Glutamatergic neuron (in vitro differentiated cells): Measurements from ENCODE around the gene C17orf58. TPM values are rescaled to one million over a fixed set of nuclear protein-coding genes. Genes with fewer than 3 reads are reported as not detected.
"Not testable (repeated sequence)": the region's sequence is repeated elsewhere in the genome, so short reads cannot be mapped to it uniquely, and the experiment has no call there.

Source experiments
- DNase-seq: peaks from one replicate; pipeline ENCODE4 v3.0.0; 2022
- H3K27ac Mint-ChIP-seq: one replicate; pipeline ENCODE4 v1.8.0; 2020; ENCODE audit warnings: mild to moderate bottlenecking, mixed read lengths, inconsistent platforms; ENCODE audit not compliant: unreplicated experiment
- H3K27me3 Mint-ChIP-seq: one replicate; pipeline ENCODE4 v1.8.0; 2020; ENCODE audit warnings: mild to moderate bottlenecking, moderate library complexity, mixed read lengths, inconsistent platforms; ENCODE audit not compliant: unreplicated experiment
- H3K36me3 Mint-ChIP-seq: one replicate; pipeline ENCODE4 v1.8.0; 2020; ENCODE audit warnings: mild to moderate bottlenecking, mixed read lengths, inconsistent platforms; ENCODE audit not compliant: unreplicated experiment
- H3K4me1 Mint-ChIP-seq: one replicate; pipeline ENCODE4 v1.8.0; 2020; ENCODE audit warnings: mild to moderate bottlenecking, low read depth, mixed read lengths, inconsistent platforms; ENCODE audit not compliant: unreplicated experiment
- H3K4me3 Mint-ChIP-seq: one replicate; pipeline ENCODE4 v1.8.0; 2020; ENCODE audit warnings: mild to moderate bottlenecking, mixed read lengths, inconsistent platforms; ENCODE audit not compliant: unreplicated experiment
- H3K9me3 Mint-ChIP-seq: one replicate; pipeline ENCODE4 v1.8.0; 2020; ENCODE audit warnings: mild to moderate bottlenecking, moderate library complexity, mixed read lengths, inconsistent platforms; ENCODE audit not compliant: unreplicated experiment
- total RNA-seq: library from RNA; stranded (reverse); fragmentation: NEBNext Ultra II Directional; extraction: Animal tissue kit (Norgen Biotek cat#: 25700); gene quantifications from one replicate; pipeline ENCODE4 v1.2.1, GENCODE V29; 2021; ENCODE audit not compliant: unreplicated experiment
- TF ChIP-seq, protein P1 (sequence below): fragments of 200-600 bp; sonication (generic); IDR thresholded peaks from one replicate; pipeline ENCODE4 v1.5.0; 2021; ENCODE audit not compliant: partially characterized antibody, unreplicated experiment

C17orf58 gene
- total RNA-seq, 1 donor from 2014 or later: 9.9 TPM

DNA sequence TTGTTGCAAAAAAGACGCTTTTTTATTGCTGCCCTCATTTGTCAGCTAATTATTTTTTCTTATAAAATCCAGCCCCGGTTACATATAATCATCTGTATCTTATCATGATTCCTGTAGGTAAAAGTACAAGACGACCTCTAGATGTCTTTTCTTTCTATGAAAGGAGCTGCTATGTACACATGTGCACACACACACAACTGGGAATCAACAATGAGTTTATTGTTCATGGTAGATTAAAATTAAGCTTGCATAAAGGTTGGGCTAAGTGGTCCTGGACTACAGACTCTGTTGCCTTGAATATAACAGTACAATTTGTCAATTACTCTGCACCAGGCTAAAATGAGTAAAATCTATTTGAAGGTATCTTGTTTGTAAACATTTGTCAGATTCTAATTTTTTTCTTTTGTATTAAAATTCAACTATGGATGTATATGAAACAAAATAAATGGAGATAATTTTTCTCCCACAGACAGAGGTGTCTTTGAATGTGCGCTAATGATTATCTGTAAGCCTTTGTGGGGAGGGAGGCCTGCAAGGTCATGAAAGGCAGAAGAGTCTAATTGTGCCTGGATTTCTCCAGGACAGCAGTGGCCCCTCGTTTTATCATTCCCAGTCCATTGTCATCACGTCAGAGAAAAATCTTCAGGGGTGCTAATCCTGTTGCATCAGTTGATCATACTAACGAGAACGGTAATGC, 13.4 kb downstream of the C17orf58 start:
- Mint-ChIP-seq H3K36me3 (no peaks in the 10 kb centered on the region), H3K4me1 (no peaks in the 10 kb centered on the region), H3K27me3 (no peaks in the 10 kb centered on the region), H3K27ac (no peak overlapping the region), H3K9me3 (no peaks in the 10 kb centered on the region), H3K4me3 (no peak overlapping the region)
- DNase-seq: no peak
- TF ChIP-seq, protein P1, sequence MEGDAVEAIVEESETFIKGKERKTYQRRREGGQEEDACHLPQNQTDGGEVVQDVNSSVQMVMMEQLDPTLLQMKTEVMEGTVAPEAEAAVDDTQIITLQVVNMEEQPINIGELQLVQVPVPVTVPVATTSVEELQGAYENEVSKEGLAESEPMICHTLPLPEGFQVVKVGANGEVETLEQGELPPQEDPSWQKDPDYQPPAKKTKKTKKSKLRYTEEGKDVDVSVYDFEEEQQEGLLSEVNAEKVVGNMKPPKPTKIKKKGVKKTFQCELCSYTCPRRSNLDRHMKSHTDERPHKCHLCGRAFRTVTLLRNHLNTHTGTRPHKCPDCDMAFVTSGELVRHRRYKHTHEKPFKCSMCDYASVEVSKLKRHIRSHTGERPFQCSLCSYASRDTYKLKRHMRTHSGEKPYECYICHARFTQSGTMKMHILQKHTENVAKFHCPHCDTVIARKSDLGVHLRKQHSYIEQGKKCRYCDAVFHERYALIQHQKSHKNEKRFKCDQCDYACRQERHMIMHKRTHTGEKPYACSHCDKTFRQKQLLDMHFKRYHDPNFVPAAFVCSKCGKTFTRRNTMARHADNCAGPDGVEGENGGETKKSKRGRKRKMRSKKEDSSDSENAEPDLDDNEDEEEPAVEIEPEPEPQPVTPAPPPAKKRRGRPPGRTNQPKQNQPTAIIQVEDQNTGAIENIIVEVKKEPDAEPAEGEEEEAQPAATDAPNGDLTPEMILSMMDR: no peak

DNA sequence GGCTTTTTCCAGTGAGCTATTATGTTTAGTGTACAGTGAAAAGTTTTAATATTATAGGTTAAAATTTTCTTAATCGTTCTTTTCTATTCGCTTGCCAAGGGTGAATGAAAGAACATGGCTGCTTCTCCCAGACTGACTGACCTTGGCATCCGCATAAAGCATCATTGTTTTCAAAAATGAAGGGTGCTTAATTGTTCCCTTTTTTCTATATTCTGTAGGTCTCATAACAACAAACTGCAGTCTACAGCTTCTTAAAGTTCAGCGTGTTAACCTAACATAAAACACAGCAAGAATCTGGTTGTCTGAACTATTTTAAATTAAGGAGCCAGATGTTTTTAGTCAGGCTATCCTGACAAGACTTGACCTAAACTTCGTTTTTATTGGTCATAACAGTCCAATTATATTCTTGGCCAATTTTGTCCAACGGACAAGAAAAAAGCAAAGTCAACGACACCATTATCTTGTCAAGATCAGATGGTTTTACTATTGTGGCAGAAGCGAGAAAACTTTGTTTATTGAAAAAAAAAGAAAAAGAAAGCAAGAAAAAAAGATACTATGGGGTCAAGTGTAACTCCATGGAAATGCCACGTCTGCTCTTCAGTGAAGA, 14.1 kb downstream of the C17orf58 start:
- Mint-ChIP-seq H3K9me3 (no peaks in the 10 kb centered on the region), H3K27me3 (no peaks in the 10 kb centered on the region), H3K27ac (no peak overlapping the region), H3K4me1 (no peaks in the 10 kb centered on the region), H3K4me3 (no peak overlapping the region), H3K36me3 (no peaks in the 10 kb centered on the region)
- no peak for DNase-seq
- TF ChIP-seq, protein P1: no peak

DNA sequence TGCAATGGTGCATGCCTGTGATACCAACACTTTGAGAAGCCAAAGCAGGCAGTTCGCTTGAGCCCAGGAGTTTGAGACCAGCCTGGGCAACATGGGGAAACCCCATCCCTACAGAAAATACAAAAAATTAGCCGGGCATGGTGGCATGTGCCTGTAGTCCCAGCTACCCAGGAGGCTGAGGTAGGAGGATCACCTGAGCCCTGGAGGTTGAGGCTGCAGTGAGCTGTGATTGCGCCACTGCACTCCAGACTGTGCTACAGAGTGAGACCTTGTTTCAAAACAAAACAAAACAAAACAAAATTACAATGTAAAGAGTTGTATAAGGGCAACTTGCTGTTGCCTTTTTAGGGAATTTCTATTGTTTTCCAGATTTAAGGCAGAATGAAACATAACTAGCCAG, 15.4 kb downstream of the C17orf58 start:
- H3K4me3 Mint-ChIP-seq, H3K36me3 Mint-ChIP-seq, H3K4me1 Mint-ChIP-seq, H3K9me3 Mint-ChIP-seq, DNase-seq, H3K27ac Mint-ChIP-seq, H3K27me3 Mint-ChIP-seq: not testable (repeated sequence)

DNA sequence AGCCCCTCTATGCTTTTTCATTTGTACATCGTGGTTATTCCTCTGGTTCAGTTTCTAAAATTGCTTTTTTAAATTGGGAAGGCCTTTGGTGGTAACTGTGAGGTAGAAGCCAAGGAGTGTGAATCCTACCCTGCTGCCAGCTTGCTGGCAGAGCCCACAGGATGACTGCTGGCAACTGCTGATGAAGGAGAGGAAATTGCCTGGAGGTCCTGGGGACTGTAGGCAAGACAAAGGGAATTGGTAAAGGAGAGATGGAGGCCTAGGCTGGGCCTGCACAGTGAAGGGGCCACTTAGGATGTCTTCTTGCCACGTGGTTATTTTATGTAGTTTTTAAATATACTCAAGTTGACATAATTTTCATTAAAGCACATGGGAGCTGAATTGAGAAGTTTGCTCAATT, 15.8 kb downstream of the C17orf58 start:
- Mint-ChIP-seq H3K36me3 (peaks cover 4% of the 10 kb centered on the region), H3K27me3 (no peaks in the 10 kb centered on the region), H3K4me3 (no peak overlapping the region), H3K4me1 (no peaks in the 10 kb centered on the region), H3K9me3 (no peaks in the 10 kb centered on the region), H3K27ac (no peak overlapping the region)
- DNase-seq: no peak
- TF ChIP-seq, protein P1: no peak

DNA sequence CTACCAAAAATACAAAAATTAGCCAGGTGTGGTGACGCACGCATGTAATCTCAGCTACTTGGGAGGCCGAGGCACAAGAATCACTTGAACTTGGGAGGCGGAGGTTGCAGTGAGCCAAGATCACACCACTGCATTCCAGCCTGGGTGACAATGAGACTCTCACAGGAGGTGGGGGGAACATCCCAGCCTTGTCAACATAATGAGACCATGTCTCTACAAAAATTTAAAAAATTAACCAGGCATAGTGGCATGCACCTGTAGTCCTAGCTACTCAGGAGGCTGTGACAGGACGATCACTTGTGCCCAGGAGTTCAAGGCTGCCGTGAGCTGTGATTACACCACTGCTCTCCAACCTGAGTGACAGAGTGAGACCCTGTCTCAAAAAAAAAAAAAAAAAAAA, 20.0 kb downstream of the C17orf58 start:
- H3K27me3 Mint-ChIP-seq, H3K36me3 Mint-ChIP-seq, H3K4me3 Mint-ChIP-seq, H3K4me1 Mint-ChIP-seq, H3K9me3 Mint-ChIP-seq, H3K27ac Mint-ChIP-seq, DNase-seq: not testable (repeated sequence)

DNA sequence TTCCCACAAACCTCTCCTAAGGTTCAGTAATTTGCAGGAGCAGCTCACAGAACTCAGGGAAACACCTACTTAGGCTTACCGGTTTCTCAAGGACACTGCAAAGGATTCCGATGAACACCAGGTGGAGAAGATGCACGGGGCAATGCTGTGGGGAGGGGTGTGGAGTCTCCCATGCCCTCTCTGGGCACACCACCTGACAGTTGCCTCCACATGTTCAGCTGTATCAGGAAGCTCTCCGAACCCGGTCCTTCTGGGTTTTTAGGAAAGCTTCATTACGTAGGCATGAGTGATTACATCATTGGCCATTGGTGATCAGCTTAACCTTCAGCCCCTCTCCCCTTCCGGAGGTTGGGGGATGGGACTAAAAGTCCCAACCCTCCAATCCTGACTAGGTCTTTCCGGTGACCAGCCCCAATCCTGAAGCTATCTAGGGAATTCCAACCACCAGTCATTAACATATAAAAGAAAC, 21.6 kb downstream of the C17orf58 start:
- Mint-ChIP-seq H3K9me3 (peaks cover 1% of the 10 kb centered on the region), H3K4me3 (peak overlapping the region; percentile 55), H3K36me3 (peaks cover 4% of the 10 kb centered on the region), H3K4me1 (peaks cover 7% of the 10 kb centered on the region), H3K27ac (peak overlapping the region; percentile 28), H3K27me3 (no peaks in the 10 kb centered on the region)
- TF ChIP-seq, protein P1: no peak
- no peak for DNase-seq
